GM12865 (cell line): ENCODE measurements around the gene BANF2.
"Not testable (repeated sequence)": the region's sequence is repeated elsewhere in the genome, so short reads cannot be mapped to it uniquely, and the experiment has no call there.

ENCODE experiments used
- DNase-seq: peaks from one replicate; pipeline ENCODE4 v3.0.0; 2010; ENCODE audit warnings: low read depth
- H3K4me3 ChIP-seq: 2 replicates; pipeline ENCODE4 v1.5.1; 2011; ENCODE audit warnings: mild to moderate bottlenecking, low read depth, low read length, control low read depth
- TF ChIP-seq, protein P1 (sequence below): IDR thresholded peaks from 2 replicates; pipeline ENCODE4 v1.5.1; 2011; ENCODE audit warnings: low read length, control low read depth, low read depth, inconsistent platforms; ENCODE audit not compliant: insufficient read depth; ENCODE audit errors: missing control alignments

The BANF2 gene

DNA sequence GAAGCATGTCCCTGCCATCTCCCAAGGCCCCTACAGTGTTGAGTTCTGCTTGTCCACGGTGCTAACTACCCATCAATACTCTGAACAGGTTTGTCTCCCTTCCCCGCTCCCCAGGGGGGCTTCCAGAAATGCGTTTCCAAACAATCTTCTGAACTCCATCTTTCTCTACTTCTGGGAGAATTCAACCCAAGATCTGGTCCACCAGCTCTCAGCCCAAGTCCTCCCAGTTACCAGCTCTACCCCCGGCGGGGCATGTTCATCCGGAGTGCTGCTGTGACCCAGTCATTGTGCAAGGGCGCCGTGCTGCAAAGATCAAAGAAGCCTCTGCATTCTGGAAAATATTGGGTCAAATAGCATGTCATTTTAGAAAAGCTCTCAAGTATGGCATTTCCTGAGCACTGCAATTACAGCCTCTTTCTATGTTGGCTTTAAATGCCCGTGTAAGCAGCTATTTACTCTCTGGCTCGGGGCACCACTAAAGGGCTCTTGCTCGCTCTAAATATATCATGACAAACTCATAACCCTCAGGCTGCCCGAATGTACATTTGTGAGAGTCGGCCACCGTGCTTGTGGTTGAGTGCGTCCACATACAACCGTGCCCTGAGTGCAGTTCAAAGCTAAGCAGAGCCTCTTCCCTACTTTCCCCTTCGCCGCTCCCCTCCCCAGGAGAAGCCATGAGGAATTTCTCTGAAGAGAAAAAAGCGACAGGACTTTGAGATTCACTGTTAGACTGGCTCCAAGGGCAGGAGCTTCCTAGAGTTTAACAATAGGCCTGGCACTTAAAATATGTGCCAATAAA, 71.6 kb downstream of the BANF2 start:
- no peak for DNase-seq
- no peak overlapping the region for H3K4me3 ChIP-seq
- TF ChIP-seq, protein P1, sequence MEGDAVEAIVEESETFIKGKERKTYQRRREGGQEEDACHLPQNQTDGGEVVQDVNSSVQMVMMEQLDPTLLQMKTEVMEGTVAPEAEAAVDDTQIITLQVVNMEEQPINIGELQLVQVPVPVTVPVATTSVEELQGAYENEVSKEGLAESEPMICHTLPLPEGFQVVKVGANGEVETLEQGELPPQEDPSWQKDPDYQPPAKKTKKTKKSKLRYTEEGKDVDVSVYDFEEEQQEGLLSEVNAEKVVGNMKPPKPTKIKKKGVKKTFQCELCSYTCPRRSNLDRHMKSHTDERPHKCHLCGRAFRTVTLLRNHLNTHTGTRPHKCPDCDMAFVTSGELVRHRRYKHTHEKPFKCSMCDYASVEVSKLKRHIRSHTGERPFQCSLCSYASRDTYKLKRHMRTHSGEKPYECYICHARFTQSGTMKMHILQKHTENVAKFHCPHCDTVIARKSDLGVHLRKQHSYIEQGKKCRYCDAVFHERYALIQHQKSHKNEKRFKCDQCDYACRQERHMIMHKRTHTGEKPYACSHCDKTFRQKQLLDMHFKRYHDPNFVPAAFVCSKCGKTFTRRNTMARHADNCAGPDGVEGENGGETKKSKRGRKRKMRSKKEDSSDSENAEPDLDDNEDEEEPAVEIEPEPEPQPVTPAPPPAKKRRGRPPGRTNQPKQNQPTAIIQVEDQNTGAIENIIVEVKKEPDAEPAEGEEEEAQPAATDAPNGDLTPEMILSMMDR, result no peak

DNA sequence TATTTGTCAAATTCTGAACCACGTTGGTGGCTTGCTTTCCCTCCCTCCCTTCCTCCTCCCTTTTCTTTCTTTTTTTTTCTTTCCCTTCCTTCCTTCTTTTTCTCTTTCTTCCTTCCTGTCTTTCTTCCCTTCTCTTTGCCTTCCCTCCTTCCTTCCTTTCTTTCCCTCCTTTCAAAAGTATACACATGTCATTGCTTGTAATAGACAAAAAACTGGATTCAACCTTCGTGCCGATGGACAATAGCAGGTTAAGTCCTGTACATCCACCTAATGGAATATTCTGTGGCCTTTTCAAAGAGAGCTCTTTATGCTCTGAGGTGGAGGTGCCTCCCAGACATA, 72.2 kb downstream of the BANF2 start:
- no peak overlapping the region for H3K4me3 ChIP-seq
- no peak for DNase-seq
- TF ChIP-seq, protein P1, result no peak

DNA sequence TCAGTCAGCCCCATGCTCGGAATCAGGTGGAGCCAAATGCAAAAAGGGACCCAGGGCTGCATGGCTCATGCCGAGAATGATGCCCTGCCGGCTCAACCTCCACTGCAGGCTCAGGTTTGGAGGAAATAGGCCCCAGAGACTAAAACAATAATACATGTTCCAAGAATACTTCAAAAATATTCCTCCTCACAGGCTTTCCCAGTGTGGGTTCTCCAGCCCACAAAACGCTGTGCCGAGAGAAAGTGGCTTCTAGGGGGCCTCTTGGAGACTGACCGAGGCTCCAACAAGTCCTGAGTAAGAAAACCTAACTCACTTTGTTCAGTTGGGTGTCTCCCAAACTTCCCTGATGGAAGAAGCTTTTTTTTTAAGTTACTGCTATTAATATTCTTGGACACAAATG, 73.9 kb downstream of the BANF2 start:
- no peak overlapping the region for H3K4me3 ChIP-seq
- TF ChIP-seq, protein P1, result no peak
- DNase-seq, result no peak

- no peak for DNase-seq
- H3K4me3 ChIP-seq, result no peak overlapping the region
- TF ChIP-seq, protein P1, result no peak
Measured at GRCh38 chr20:17775600-17775999, 75.8 kb downstream of the BANF2 start.

GRCh38 chr20:17776551-17776950, 76.8 kb downstream of the BANF2 start:
- TF ChIP-seq, protein P1, result no peak
- H3K4me3 ChIP-seq, result no peak overlapping the region
- DNase-seq, result no peak

DNA sequence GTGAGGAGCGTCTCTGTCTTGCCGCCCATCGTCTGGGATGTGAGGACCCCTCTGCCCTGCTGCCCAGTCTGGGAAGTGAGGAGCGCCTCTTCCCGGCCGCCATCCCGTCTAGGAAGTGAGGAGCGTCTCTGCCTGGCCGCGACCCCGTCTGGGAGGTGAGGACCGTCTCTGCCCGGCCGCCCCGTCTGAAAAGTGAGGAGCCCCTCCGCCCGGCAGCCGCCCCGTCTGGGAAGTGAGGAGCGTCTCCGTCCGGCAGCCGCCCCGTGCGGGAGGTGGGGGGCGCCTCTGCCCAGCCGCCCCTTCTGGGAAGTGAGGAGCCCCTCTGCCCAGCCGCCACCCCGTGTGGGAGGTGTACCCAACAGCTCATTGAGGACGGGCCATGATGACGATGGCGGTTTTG, 79.2 kb downstream of the BANF2 start:
- DNase-seq, H3K4me3 ChIP-seq: not testable (repeated sequence)

GRCh38 chr20:17782768-17783167, 83.0 kb downstream of the BANF2 start:
- TF ChIP-seq, protein P1, result no peak
- peak; percentile 57 for DNase-seq
- H3K4me3 ChIP-seq, result no peak overlapping the region

DNA sequence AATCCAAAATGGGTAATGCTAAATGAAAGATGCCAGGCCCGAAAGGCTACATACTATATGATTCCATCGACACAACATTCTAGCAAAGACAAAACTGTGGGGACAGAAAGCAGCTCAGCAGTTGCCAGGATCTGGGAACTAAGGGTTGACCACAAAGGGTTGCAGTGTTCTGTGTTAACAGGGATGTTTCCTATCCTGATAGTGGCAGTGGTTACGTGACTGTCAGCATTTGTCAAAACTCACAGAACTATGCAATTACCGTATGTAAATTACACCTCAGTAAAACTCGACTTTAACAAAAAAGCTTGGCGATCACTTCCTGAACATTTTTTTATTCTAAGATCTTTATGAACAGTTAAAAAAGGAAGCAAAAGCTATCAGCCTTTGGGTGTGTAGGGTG, 83.9 kb downstream of the BANF2 start:
- no peak overlapping the region for H3K4me3 ChIP-seq
- DNase-seq, result peak; percentile 28
- TF ChIP-seq, protein P1, result no peak
